Stimulated activated naive CD8-positive, alpha-beta T cell treated with anti-CD3 and anti-CD28 coated beads, Interleukin-15, amount 100 ng/mL, for 72 hours (primary cell): ENCODE results near the gene PCSK9.
"Not testable (repeated sequence)": the region's sequence is repeated elsewhere in the genome, so short reads cannot be mapped to it uniquely, and the experiment has no call there.

ENCODE experiments used
- ATAC-seq: fragments of 150-1000 bp; cut with Tn5 transposase; 2 replicates; pipeline ENCODE4 v1.10.0; 2021; ENCODE audit warnings: mild to moderate bottlenecking, moderate library complexity
- DNase-seq, 2 donors: peaks; one replicate each; pipeline ENCODE4 v3.0.0; 2021 to 2022
- H3K27ac Mint-ChIP-seq, 2 donors: one replicate each; pipeline ENCODE4 v1.8.0; 2022; ENCODE audit warnings: mild to moderate bottlenecking in 2 of 2, mixed read lengths in 2 of 2, moderate library complexity in 2 of 2
- H3K27me3 Mint-ChIP-seq: one replicate; pipeline ENCODE4 v1.8.0; 2022; ENCODE audit warnings: mixed read lengths
- H3K4me1 Mint-ChIP-seq: one replicate; pipeline ENCODE4 v1.8.0; 2022; ENCODE audit warnings: mild to moderate bottlenecking, mixed read lengths
- H3K4me3 Mint-ChIP-seq, 2 donors: one replicate each; pipeline ENCODE4 v1.8.0; 2022; ENCODE audit warnings: mild to moderate bottlenecking in 2 of 2, mixed read lengths in 2 of 2, moderate library complexity in 1 of 2
- H3K9me3 Mint-ChIP-seq, 2 donors: one replicate each; pipeline ENCODE4 v1.8.0; 2022; ENCODE audit warnings: mixed read lengths in 2 of 2

The PCSK9 gene

DNA sequence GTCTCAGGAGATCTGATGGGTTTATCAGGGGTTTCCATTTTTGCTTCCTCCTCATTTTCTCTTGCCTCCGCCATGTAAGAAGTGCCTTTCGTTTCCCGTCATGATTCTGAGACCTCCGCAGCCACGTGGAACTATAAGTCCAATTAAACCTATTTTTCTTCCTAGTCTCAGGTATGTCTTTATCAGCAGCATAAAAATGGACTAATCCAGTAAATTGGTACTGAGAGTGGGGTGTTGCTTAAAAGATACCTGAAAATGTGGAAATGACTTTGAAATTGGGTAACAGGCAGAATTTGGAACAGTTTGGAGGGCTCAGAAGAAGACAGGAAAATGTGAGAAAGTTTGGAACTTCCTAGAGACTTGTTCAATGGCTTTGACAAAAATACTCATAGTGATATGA lies 8.2 kb upstream of the PCSK9 start:
- not testable (repeated sequence) for H3K4me1 Mint-ChIP-seq, DNase-seq, H3K4me3 Mint-ChIP-seq, ATAC-seq, H3K9me3 Mint-ChIP-seq, H3K27ac Mint-ChIP-seq
- peaks cover 35% of the 10 kb centered on the region for H3K27me3 Mint-ChIP-seq

DNA sequence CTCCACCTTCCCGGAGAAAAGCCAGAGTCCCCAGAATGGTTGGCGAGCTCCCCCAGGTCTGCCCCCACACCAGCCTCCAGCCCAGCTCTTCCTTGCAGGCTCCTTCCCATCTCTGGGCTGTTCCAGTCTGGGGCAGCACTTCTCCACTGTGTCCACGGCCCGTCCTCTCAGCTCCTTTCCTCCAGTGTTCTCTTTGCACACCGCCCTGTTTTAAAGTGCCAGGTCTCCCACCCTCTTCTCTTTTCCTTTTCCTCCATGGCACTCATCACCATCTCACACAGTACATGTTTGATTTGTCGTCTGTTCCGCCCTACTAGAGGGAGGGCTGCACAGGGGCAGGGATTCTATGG lies 6.1 kb upstream of the PCSK9 start:
- ATAC-seq, result no peak
- DNase-seq, result no peak
- Mint-ChIP-seq H3K27ac (no peak overlapping the region), H3K4me1 (no peaks in the 10 kb centered on the region), H3K9me3 (no peaks in the 10 kb centered on the region), H3K27me3 (peaks cover 56% of the 10 kb centered on the region), H3K4me3 (no peak overlapping the region)

DNA sequence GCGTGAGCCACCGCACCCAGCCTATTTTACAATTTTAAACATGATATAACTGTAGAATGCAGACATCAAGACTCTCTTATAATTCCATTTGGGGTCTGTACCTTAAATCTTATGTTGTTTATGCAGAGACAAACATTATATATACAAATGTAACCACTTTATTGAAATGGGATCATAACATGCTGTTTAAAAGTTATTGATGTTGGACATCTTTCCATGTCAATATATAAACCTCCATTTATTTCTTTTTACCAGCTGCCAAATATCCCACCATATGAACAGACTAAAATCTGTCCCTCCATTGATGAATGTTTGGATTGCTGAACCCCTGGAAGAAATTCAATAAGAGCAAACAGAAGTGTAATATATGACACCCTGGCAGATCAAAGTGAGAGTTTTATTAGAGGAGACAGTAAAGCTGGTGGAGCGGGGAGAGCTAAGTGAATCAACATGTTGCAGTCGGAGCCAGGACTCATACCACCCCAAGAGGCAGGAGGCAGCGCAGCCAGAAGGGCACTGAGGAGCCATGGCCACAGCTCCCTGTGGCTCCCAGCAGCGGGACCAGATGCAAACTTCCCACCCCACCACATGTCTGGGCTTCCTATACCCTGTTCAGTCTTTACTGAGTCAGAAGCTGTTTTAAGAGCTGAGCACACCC lies 4.7 kb upstream of the PCSK9 start:
- Mint-ChIP-seq H3K9me3 (no peaks in the 10 kb centered on the region), H3K4me1 (peaks cover 4% of the 10 kb centered on the region), H3K27ac (no peak overlapping the region), H3K27me3 (peaks cover 70% of the 10 kb centered on the region), H3K4me3 (no peak overlapping the region)
- ATAC-seq (no peak), DNase-seq (no peak)

DNA sequence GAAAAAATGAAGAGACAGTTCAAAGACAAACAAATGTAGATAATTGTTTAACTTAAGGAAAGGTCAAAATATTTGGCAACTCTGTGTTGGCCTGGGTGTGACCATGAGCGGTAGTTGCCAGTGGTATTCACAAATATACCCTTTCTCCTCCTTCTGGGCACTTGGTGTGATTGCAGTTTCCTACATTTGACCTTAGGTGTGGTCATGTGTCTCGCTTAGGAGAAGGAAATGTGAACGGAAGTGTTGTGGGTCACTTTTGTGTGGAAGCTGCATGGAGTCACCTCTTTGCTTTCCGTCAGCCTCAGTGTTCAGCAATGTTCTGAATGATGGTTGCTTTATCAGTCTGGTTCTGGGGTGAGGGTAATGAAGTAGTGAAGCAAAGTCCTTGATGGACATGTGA lies 3.4 kb upstream of the PCSK9 start:
- no peak for DNase-seq

DNA sequence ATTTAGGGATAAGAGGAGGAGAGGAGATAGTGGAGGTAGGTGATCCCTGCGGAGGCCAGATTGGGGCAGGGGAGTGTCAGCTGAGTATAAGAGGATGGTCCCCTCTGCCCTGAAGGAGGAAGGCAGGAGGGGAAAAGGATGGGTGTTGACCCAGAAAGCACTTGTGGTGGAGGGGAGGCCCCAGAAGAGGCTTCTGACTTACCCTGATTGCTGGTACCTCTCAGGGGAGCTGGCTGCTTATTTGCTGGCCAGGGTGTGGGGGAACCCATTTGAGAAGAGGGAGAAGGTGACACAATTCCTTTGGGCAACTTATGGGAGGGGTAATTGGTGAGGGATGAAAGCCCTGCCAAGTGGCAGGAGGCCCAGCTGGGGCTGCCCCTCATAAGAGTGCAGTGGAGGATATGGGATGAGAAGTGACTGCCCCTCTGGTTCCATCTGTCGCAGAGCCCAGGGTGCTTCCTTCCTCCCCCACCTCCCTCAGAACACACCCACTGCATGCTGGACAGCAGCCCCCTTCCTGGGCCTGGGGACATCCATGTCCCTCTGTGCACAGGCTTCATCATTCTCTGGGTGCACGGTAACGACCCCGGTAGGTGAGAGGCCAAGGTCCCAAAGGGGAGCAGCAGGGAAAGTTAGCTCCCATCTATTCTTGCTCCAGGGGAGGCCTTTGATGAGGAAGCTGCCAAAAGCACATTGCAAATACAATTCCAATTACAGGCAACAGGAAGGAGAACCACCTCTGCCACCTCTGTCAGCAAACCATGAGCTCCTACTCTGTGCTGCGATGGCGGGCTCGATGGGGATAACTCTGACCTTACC lies 1.4 kb upstream of the PCSK9 start:
- Mint-ChIP-seq H3K27me3 (peaks cover 92% of the 10 kb centered on the region), H3K9me3 (no peaks in the 10 kb centered on the region), H3K27ac (peak overlapping the region in 1 of 2 donors; percentile 38), H3K4me1 (peaks cover 11% of the 10 kb centered on the region), H3K4me3 (no peak overlapping the region)
- DNase-seq, result no peak
- ATAC-seq, result no peak

More for the DNA sequence above, 3.4 kb upstream of the PCSK9 start:
- Mint-ChIP-seq H3K9me3 (no peaks in the 10 kb centered on the region), H3K27me3 (peaks cover 83% of the 10 kb centered on the region), H3K27ac (no peak overlapping the region), H3K4me1 (peaks cover 11% of the 10 kb centered on the region), H3K4me3 (no peak overlapping the region)
- ATAC-seq, result no peak

DNA sequence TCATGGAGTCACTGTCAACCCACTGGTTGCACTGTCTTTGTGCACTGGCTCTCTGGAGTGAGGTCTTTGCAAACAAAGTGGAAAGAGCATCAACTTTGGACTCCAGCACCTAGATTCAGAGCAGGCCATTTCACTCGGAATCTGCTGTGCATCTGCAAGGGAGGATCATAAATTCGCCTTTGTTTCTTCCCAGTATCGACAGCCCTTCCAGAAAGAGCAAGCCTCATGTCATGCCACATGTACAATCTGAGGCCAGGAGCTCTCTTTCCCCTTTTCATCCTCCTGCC lies 853 bp upstream of the PCSK9 start:
- ATAC-seq (no peak), DNase-seq (no peak)
- Mint-ChIP-seq H3K27ac (no peak overlapping the region), H3K4me1 (peaks cover 11% of the 10 kb centered on the region), H3K9me3 (no peaks in the 10 kb centered on the region), H3K4me3 (no peak overlapping the region), H3K27me3 (peaks cover 86% of the 10 kb centered on the region)

DNA sequence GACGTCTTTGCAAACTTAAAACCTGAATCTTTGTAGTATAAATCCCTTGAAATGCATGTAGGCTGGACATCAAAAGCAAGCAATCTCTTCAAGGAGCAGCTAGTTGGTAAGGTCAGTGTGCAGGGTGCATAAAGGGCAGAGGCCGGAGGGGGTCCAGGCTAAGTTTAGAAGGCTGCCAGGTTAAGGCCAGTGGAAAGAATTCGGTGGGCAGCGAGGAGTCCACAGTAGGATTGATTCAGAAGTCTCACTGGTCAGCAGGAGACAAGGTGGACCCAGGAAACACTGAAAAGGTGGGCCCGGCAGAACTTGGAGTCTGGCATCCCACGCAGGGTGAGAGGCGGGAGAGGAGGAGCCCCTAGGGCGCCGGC lies 390 bp upstream of the PCSK9 start:
- DNase-seq (no peak), ATAC-seq (no peak)
- Mint-ChIP-seq H3K4me1 (peaks cover 11% of the 10 kb centered on the region), H3K27ac (no peak overlapping the region), H3K9me3 (no peaks in the 10 kb centered on the region), H3K4me3 (no peak overlapping the region), H3K27me3 (peaks cover 83% of the 10 kb centered on the region)

DNA sequence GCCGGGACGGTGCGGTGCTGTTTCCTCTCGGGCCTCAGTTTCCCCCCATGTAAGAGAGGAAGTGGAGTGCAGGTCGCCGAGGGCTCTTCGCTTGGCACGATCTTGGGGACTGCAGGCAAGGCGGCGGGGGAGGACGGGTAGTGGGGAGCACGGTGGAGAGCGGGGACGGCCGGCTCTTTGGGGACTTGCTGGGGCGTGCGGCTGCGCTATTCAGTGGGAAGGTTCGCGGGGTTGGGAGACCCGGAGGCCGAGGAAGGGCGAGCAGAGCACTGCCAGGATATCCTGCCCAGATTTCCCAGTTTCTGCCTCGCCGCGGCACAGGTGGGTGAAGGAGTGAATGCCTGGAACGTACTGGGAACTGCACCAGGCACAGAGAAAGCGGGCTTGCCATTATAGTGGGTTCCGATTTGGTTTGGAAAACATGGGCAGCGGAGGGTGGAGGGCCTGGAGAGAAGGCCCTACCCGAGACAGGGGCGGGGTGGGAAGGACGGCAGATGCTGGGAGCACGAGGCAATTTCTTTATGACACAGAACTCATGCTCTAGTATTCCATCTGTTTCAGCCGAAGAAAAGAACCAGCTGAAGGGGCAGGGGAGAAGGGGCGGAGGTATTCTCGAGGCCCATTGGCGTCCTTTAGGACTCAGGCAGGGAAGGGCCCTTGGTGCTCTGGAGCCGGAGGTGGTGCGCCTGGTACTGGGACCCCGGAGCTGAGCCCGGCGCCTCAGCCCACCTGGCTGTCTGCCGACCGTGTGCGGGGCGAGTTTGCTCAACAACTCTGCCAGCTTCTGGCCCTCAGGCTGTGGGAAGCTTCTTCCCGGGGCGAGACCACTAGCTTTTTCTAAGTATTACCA lies 960 bp downstream of the PCSK9 start:
- Mint-ChIP-seq H3K4me1 (peaks cover 11% of the 10 kb centered on the region), H3K27me3 (peaks cover 72% of the 10 kb centered on the region), H3K9me3 (no peaks in the 10 kb centered on the region), H3K4me3 (no peak overlapping the region), H3K27ac (peak overlapping the region in 1 of 2 donors; percentile 61)
- DNase-seq (no peak), ATAC-seq (no peak)

DNA sequence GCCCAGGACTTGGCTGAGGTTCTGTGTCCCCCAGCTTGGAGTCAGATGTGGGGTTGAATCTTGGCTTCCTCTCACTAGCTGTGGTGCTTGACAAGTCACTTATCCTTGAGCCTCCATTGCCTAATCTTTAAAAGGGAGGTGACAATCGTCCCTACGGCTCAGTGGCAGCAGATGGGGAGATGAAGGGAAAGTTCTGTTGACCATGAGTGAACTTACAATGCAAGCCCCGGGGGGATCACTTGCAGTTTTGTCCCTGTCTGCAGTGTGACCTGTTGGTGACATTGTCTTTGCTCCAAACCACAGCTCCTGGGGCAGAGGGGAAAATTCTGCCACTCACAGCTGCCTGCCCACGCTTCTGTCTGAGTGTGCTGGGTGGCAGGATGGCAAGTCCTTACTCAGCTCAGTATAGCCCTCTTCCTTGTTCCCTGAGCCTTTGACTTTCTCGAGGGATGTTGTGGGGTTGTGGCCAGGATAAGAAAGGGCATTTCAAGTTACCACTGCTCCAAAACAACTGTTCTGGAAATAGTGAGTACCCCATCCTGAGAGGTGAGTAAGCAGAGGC lies 1.7 kb downstream of the PCSK9 start:
- no peaks in the 10 kb centered on the region for H3K9me3 Mint-ChIP-seq
- DNase-seq (no peak), ATAC-seq (peak; percentile 15)
- peaks cover 11% of the 10 kb centered on the region for H3K4me1 Mint-ChIP-seq
- no peak overlapping the region for H3K27ac Mint-ChIP-seq
- peaks cover 65% of the 10 kb centered on the region for H3K27me3 Mint-ChIP-seq
- H3K4me3 Mint-ChIP-seq, result no peak overlapping the region

DNA sequence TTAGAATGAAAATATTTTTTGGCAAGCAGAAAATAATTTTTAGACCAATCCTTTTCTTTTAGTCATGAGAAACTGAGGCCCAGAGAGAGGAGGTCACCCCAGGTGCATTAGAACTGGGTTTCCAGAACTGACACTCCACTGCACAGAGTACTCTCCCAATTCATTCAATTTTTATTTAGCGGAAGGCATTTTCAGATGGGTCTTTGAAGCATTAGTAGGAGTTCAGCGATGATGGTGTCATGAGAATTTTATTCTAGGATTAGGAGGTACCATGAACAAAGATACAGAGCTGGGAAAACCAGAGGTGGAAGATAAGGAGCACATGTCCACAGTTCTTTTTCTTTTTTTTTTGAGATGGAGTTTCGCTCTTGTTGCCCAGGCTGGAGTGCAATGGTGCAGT lies 2.3 kb downstream of the PCSK9 start:
- H3K27me3 Mint-ChIP-seq, result peaks cover 59% of the 10 kb centered on the region
- no peak for DNase-seq
- no peaks in the 10 kb centered on the region for H3K9me3 Mint-ChIP-seq
- no peak overlapping the region for H3K27ac Mint-ChIP-seq
- no peak for ATAC-seq
- H3K4me3 Mint-ChIP-seq, result no peak overlapping the region
- H3K4me1 Mint-ChIP-seq, result peaks cover 11% of the 10 kb centered on the region

DNA sequence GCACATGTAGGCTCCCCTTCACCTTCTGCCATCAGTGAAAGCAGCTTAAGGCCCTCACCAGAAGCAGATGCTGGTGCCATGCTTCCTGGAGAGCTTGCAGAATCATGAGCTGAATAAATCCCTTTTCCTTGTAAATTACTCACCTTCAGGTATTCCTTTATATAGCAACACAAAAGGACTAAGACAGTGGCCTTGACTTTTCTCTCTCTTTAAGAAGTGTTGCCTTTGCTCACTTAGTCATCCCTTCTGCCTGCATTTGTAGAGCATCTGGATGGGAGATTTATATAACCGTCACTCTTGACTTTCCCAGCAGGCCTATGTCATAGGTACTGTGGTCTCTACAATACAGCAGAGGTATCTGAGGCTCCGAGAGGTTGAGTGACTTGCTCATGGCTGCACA lies 3.7 kb downstream of the PCSK9 start:
- peaks cover 45% of the 10 kb centered on the region for H3K27me3 Mint-ChIP-seq
- no peak overlapping the region for H3K4me3 Mint-ChIP-seq
- H3K4me1 Mint-ChIP-seq, result peaks cover 11% of the 10 kb centered on the region
- DNase-seq, result no peak
- ATAC-seq, result no peak
- H3K27ac Mint-ChIP-seq, result no peak overlapping the region
- no peaks in the 10 kb centered on the region for H3K9me3 Mint-ChIP-seq

DNA sequence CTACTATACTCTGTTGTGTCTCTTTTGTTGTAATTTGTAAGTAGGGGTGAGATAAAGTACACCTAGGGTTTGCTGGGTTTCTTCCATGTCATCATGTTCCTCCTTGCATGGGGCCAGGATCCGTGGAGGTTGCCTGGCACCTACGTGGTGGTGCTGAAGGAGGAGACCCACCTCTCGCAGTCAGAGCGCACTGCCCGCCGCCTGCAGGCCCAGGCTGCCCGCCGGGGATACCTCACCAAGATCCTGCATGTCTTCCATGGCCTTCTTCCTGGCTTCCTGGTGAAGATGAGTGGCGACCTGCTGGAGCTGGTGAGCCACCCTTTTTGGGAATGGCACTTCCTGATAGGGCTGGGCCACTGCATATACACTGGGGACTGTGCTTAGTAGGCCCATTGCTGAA lies 4.4 kb downstream of the PCSK9 start:
- peaks cover 11% of the 10 kb centered on the region for H3K4me1 Mint-ChIP-seq
- no peak for ATAC-seq
- peaks cover 38% of the 10 kb centered on the region for H3K27me3 Mint-ChIP-seq
- H3K9me3 Mint-ChIP-seq, result no peaks in the 10 kb centered on the region
- H3K27ac Mint-ChIP-seq, result no peak overlapping the region
- no peak overlapping the region for H3K4me3 Mint-ChIP-seq
- DNase-seq, result no peak

DNA sequence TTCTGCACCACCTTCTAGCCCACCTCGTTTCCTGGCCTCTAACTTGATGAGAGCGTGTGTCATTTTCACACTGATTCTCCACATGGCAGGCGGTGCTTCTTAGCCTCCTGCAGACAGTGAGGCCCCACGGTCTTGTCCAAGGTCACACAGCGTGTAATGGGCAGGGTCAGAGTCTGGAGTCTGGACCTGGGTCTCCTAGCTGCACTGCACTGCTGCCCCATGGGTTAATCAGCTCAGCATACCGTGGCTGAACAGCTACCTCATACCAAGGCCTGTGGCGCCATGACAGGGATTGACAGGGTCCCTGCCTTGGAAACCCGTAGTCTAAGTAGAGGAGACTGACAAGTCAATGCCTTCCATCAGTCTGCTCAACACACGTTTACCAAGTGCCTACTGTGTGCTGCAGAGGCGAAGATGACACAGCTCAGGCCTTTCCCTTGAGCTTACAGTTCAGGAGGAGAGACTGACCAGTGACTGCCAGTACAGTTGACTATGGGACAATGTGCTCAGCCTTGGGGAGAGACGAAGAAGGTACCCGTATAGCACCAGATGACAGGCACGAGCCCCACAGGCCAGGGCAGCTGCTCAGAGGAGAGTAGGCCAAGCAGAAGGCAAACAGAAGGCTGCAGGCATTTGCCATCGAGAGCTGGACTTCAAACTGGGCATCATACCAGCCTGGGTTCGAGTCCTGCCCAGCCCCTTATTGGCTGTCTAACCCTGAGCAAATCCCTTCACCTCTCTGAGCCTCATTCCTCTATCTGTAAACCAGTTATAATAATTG lies 5.5 kb downstream of the PCSK9 start:
- Mint-ChIP-seq H3K27ac (no peak overlapping the region), H3K4me3 (no peak overlapping the region), H3K4me1 (peaks cover 6% of the 10 kb centered on the region), H3K9me3 (no peaks in the 10 kb centered on the region), H3K27me3 (peaks cover 28% of the 10 kb centered on the region)
- DNase-seq (no peak), ATAC-seq (no peak)

DNA sequence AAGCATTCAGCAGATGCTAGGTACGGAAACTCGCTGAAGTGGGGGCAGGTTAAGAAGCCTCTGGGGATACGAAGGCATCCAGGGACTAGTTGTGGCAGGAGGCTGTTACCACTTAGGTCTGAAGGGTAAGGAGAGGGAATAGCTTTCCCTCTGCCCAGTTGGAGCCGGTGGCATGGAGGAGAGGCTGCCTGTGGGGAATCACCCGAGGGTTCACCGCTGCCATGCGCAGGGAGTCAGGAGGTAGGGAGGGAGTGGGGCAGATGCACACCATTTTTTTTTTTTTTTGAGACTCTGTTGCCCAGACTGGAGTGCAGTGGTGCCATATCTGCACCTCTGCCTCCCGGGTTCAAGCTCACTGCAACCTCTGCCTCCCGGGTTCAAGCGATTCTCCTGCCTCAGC lies 6.1 kb downstream of the PCSK9 start:
- Mint-ChIP-seq H3K9me3 (no peaks in the 10 kb centered on the region), H3K4me3 (no peak overlapping the region), H3K27ac (no peak overlapping the region), H3K27me3 (peaks cover 21% of the 10 kb centered on the region), H3K4me1 (no peaks in the 10 kb centered on the region)
- no peak for ATAC-seq
- no peak for DNase-seq

DNA sequence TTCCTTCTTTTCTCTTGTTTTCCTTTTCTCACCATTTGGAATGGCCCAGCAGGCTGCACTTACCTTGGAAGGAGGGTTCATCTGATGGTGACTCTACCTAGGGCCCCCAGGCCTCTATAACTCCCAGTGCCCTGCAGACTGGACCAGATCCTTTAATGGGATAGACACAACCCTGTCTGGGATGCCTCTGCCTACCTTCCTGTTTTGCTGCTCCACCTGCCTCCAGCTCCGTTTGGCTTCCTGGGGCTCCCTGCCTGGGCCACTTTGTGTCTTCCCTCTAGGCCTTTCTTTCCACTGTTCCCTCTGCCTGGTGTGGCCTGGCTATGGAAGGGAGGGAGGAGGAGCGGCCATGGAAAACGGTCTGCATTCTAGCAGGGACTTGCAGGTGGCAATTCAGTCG lies 7.5 kb downstream of the PCSK9 start:
- H3K4me3 Mint-ChIP-seq, result no peak overlapping the region
- H3K4me1 Mint-ChIP-seq, result no peaks in the 10 kb centered on the region
- peak overlapping the region in 1 of 2 donors; percentile 53 for H3K27ac Mint-ChIP-seq
- peaks cover 7% of the 10 kb centered on the region for H3K27me3 Mint-ChIP-seq
- no peak for DNase-seq
- ATAC-seq, result no peak
- H3K9me3 Mint-ChIP-seq, result no peaks in the 10 kb centered on the region
